T follicular helper cell (primary cell): Measurements from ENCODE around the gene P4HTM.
A peak's percentile ranks its signal among the peaks of the same experiment; 100 is the strongest.

ENCODE experiments used
- DNase-seq: peaks from one replicate; pipeline ENCODE4 v3.0.0-alpha.2; 2020; ENCODE audit warnings: low read depth

P4HTM gene

GRCh38 chr3:49025005-49025792 is 35.2 kb downstream of the P4HTM start:
- no peak for DNase-seq

- no peak for DNase-seq
Measured at GRCh38 chr3:49025793-49026520, 35.9 kb downstream of the P4HTM start.

GRCh38 chr3:49026536-49026935 is 36.5 kb downstream of the P4HTM start:
- no peak for DNase-seq

GRCh38 chr3:49027634-49028033 is 37.6 kb downstream of the P4HTM start:
- no peak for DNase-seq

- no peak for DNase-seq
Measured at GRCh38 chr3:49028298-49028672, 38.2 kb downstream of the P4HTM start.

GRCh38 chr3:49028673-49029562 is 38.9 kb downstream of the P4HTM start, which contains the start of gene IMPDH2:
IMPDH2 (minus strand) TSS chr3:49029398; CDS start chr3:49029350, 48 bp downstream.
- peak; percentile 89 for DNase-seq

- DNase-seq: no peak
Measured at GRCh38 chr3:49029563-49029884, 39.5 kb downstream of the P4HTM start.

GRCh38 chr3:49030321-49030720 is 40.3 kb downstream of the P4HTM start:
- no peak for DNase-seq

- no peak for DNase-seq
Measured at GRCh38 chr3:49032646-49033304, 42.7 kb downstream of the P4HTM start.

GRCh38 chr3:49034650-49035049 is 44.6 kb downstream of the P4HTM start:
- DNase-seq: no peak

- no peak for DNase-seq
Measured at GRCh38 chr3:49035281-49035680, 45.2 kb downstream of the P4HTM start.

- no peak for DNase-seq
Measured at GRCh38 chr3:49053543-49053942, 63.5 kb downstream of the P4HTM start.

GRCh38 chr3:49054344-49054862 is 64.4 kb downstream of the P4HTM start:
- no peak for DNase-seq
